Measurements from ENCODE around the gene PPP2R5D. TPM values are rescaled to one million over a fixed set of nuclear protein-coding genes. Genes with fewer than 3 reads are reported as not detected.

Gene PPP2R5D
- total RNA-seq, 6 experiments from 2014 or later: 37.7 to 50.7 (median 43.4) TPM

DNA sequence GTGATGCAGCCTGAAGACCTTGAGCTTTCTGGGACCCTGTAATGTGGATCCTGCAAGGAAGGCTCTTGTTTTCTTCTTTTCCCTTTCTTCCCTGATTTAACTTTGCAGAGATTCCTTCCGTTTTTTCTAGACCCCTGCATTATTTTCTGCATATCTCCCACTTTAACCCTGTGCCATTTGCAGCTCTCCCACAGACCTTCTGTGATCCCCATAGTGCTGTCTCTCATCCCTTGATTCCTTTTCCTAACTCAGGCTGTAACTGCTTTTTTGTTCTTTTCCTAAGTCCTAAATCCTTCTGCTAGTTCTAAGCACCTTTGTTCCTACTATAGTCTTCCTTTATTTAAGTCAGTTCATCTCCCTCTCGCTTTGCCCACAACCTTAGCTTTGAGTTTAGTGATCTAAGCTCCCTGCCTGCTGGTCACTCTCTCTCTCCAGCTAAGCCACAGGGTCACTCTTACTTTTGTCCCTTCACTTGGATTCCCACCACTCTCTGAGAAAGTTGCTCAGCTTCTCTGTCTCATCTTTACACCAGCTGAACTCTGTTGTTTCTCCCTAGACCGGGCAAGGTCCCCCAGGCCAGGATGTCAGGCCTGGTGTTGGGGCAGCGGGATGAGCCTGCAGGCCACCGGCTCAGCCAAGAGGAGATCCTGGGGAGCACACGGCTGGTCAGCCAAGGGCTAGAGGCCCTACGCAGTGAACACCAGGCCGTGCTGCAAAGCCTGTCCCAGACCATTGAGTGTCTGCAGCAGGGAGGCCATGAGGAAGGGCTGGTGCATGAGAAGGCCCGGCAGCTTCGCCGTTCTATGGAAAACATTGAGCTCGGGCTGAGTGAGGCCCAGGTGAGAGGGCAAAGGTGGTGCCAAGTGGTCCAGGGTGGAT is 76.6 kb downstream of the PPP2R5D start:
- no peak for DNase-seq
- Mint-ChIP-seq H3K9me3 (no peaks in the 10 kb centered on the region), H3K36me3 (ENCODE audit: low read depth) (peaks cover 14% of the 10 kb centered on the region), H3K27me3 (ENCODE audit: insufficient read depth) (peaks cover 2% of the 10 kb centered on the region; the same call in 1 of the 2 replicates), H3K27ac (peak overlapping the region; percentile 96), H3K4me3 (peak overlapping the region; percentile 95), H3K4me1 (ENCODE audit: low read depth) (peaks cover 41% of the 10 kb centered on the region)
- TF ChIP-seq, protein P1, sequence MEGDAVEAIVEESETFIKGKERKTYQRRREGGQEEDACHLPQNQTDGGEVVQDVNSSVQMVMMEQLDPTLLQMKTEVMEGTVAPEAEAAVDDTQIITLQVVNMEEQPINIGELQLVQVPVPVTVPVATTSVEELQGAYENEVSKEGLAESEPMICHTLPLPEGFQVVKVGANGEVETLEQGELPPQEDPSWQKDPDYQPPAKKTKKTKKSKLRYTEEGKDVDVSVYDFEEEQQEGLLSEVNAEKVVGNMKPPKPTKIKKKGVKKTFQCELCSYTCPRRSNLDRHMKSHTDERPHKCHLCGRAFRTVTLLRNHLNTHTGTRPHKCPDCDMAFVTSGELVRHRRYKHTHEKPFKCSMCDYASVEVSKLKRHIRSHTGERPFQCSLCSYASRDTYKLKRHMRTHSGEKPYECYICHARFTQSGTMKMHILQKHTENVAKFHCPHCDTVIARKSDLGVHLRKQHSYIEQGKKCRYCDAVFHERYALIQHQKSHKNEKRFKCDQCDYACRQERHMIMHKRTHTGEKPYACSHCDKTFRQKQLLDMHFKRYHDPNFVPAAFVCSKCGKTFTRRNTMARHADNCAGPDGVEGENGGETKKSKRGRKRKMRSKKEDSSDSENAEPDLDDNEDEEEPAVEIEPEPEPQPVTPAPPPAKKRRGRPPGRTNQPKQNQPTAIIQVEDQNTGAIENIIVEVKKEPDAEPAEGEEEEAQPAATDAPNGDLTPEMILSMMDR (IDR thresholded peaks at IDR 0.05): no peak

DNA sequence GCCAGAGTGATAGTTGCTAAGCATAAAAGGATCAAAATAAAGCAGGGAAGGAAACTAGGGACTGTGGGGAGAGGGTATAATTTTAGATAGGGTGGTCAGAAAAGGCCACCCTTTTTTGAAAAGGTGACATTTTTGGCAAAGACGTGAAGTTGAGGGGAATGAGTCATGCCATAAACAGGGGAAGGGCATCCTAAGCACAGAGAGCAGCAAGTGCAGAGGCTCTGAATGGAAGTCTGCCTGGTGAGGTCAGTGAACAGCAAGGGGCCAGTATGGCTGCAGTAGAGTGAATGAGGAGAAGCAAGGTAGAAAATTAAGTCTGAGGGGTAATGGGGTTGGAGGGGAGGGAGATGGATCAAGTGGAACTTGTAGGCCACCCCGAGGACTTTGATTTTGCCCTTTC is 77.5 kb downstream of the PPP2R5D start:
- peaks cover 41% of the 10 kb centered on the region for H3K4me1 Mint-ChIP-seq (ENCODE audit: low read depth)
- no peak overlapping the region for H3K4me3 Mint-ChIP-seq
- peak; percentile 40 for DNase-seq

More for the DNA sequence above, 77.5 kb downstream of the PPP2R5D start:
- Mint-ChIP-seq H3K27me3 (ENCODE audit: insufficient read depth) (peaks cover 2% of the 10 kb centered on the region; the same call in 1 of the 2 replicates), H3K36me3 (ENCODE audit: low read depth) (peaks cover 12% of the 10 kb centered on the region), H3K9me3 (no peaks in the 10 kb centered on the region), H3K27ac (peak overlapping the region; percentile 61)
- TF ChIP-seq, protein P1 (IDR thresholded peaks at IDR 0.05): no peak

Other genes starting within 250 kb of the PPP2R5D start
- gene TBCC, start 238.5 kb upstream of the PPP2R5D start, total RNA-seq (2021; fragmentation: NEBNext Ultra II Directional; extraction: Animal tissue kit (Norgen Biotek cat#: 25700)): 10 to 100 TPM; 20.6 to 25.2 (median 22.5) TPM
- gene BICRAL, start 202.5 kb upstream of the PPP2R5D start, total RNA-seq (2021; fragmentation: NEBNext Ultra II Directional; extraction: Animal tissue kit (Norgen Biotek cat#: 25700)): 1 to 10 TPM; 8.0 to 9.8 (median 9.4) TPM
- gene RPL7L1, start 105.0 kb upstream of the PPP2R5D start, total RNA-seq (2021; fragmentation: NEBNext Ultra II Directional; extraction: Animal tissue kit (Norgen Biotek cat#: 25700)): 100 to 1,000 TPM in 4 of 6 experiments, 10 to 100 TPM in 2; 94.6 to 110 (median 105) TPM
- gene PTCRA, start 68.5 kb upstream of the PPP2R5D start, total RNA-seq (2021; fragmentation: NEBNext Ultra II Directional; extraction: Animal tissue kit (Norgen Biotek cat#: 25700)): not detected
- gene CNPY3, start 55.1 kb upstream of the PPP2R5D start, total RNA-seq (2021; fragmentation: NEBNext Ultra II Directional; extraction: Animal tissue kit (Norgen Biotek cat#: 25700)): 10 to 100 TPM; 38.0 to 51.7 (median 42.5) TPM
- under 1 TPM in 5 of 6 experiments, not detected in 1; 0.16 to 0.24 (median 0.20) TPM for gene GNMT, start 23.8 kb upstream of the PPP2R5D start, total RNA-seq (2021; fragmentation: NEBNext Ultra II Directional; extraction: Animal tissue kit (Norgen Biotek cat#: 25700))
- 10 to 100 TPM; 20.3 to 31.7 (median 22.4) TPM for gene PEX6, start 5.4 kb upstream of the PPP2R5D start, total RNA-seq (2021; fragmentation: NEBNext Ultra II Directional; extraction: Animal tissue kit (Norgen Biotek cat#: 25700))
- 100 to 1,000 TPM; 114 to 132 (median 118) TPM for gene MEA1, start 29.4 kb downstream of the PPP2R5D start, total RNA-seq (2021; fragmentation: NEBNext Ultra II Directional; extraction: Animal tissue kit (Norgen Biotek cat#: 25700))
- 10 to 100 TPM; 41.6 to 51.2 (median 45.9) TPM for gene KLHDC3, start 29.7 kb downstream of the PPP2R5D start, total RNA-seq (2021; fragmentation: NEBNext Ultra II Directional; extraction: Animal tissue kit (Norgen Biotek cat#: 25700))
- 100 to 1,000 TPM in 2 of 6 experiments, 10 to 100 TPM in 4; 85.0 to 101 (median 96.4) TPM for gene RRP36, start 37.1 kb downstream of the PPP2R5D start, total RNA-seq (2021; fragmentation: NEBNext Ultra II Directional; extraction: Animal tissue kit (Norgen Biotek cat#: 25700))
- gene CUL7, start 69.3 kb downstream of the PPP2R5D start, total RNA-seq (2021; fragmentation: NEBNext Ultra II Directional; extraction: Animal tissue kit (Norgen Biotek cat#: 25700)): 10 to 100 TPM; 33.7 to 50.3 (median 37.0) TPM
- gene MRPL2, start 74.9 kb downstream of the PPP2R5D start, total RNA-seq (2021; fragmentation: NEBNext Ultra II Directional; extraction: Animal tissue kit (Norgen Biotek cat#: 25700)): 10 to 100 TPM; 52.6 to 62.9 (median 58.7) TPM
- 10 to 100 TPM; 10.7 to 12.6 (median 11.8) TPM for gene KLC4, start 75.1 kb downstream of the PPP2R5D start, total RNA-seq (2021; fragmentation: NEBNext Ultra II Directional; extraction: Animal tissue kit (Norgen Biotek cat#: 25700))
- gene PTK7, start 91.7 kb downstream of the PPP2R5D start, total RNA-seq (2021; fragmentation: NEBNext Ultra II Directional; extraction: Animal tissue kit (Norgen Biotek cat#: 25700)): 100 to 1,000 TPM in 1 of 6 experiments, 10 to 100 TPM in 5; 62.8 to 115 (median 66.7) TPM
- 10 to 100 TPM; 37.4 to 49.7 (median 39.3) TPM for gene SRF, start 186.7 kb downstream of the PPP2R5D start, total RNA-seq (2021; fragmentation: NEBNext Ultra II Directional; extraction: Animal tissue kit (Norgen Biotek cat#: 25700))
- gene CUL9, start 197.6 kb downstream of the PPP2R5D start, total RNA-seq (2021; fragmentation: NEBNext Ultra II Directional; extraction: Animal tissue kit (Norgen Biotek cat#: 25700)): 10 to 100 TPM; 15.4 to 19.9 (median 18.6) TPM
- gene DNPH1, start 244.9 kb downstream of the PPP2R5D start, total RNA-seq (2021; fragmentation: NEBNext Ultra II Directional; extraction: Animal tissue kit (Norgen Biotek cat#: 25700)): 10 to 100 TPM; 38.3 to 56.3 (median 49.1) TPM